HCT116 (cell line): ENCODE results near the gene MAML3. TPM values are rescaled to one million over a fixed set of nuclear protein-coding genes. Genes with fewer than 3 reads are reported as not detected.

Experiments used
- ATAC-seq: fragments of 200-7000 bp; cut with Tn5 transposase; 2 replicates; pipeline ENCODE4 v1.9.1; 2020; ENCODE audit warnings: mild to moderate bottlenecking, moderate library complexity
- BruUV-seq: library from RNA; stranded (reverse); fragments of 400-500 nt; replicated peaks from 2 replicates; lab custom pipeline; 2021; lab: Mats Ljungman, UMichigan
- CTCF ChIA-PET: fragments of 300-600 bp; sonication (Branson Sonifier 250); formaldehyde crosslinking; loops from one replicate; lab custom pipeline; 2021; ENCODE audit warnings: antibody characterized with exemption; lab: Charles Lee
- POLR2A ChIA-PET: fragments of 300-600, 350-600 bp; sonication (Branson Sonifier 250); formaldehyde crosslinking; loops from one replicate; lab custom pipeline; 2021; ENCODE audit warnings: antibody characterized with exemption; lab: Charles Lee
- RAD21 ChIA-PET, 2 experiments: fragments of 300-600 bp; sonication (Branson Sonifier 250); formaldehyde crosslinking; loops; one replicate each; lab custom pipeline; 2023; ENCODE audit warnings: low total read pairs in 2 of 2; ENCODE audit not compliant: uncharacterized antibody in 2 of 2, unreplicated experiment in 2 of 2, low non-redundant PET in 1 of 2; lab: Charles Lee
- DNase-seq: peaks from one replicate; pipeline ENCODE4 v3.0.0-alpha.2; 2010; ENCODE audit warnings: low read depth, low spot score
- H2AFZ ChIP-seq: fragments of 200-600 bp; shearing (Covaris generic), sonication (generic); 2 replicates; pipeline ENCODE4 v1.6.1; 2017; ENCODE audit warnings: low read depth, mixed run types, mixed read lengths, antibody characterized with exemption, low read length; ENCODE audit not compliant: poor library complexity, severe bottlenecking
- H3K27ac ChIP-seq: 2 replicates; pipeline ENCODE4 v1.5.1; 2012; ENCODE audit warnings: low read depth, low read length
- H3K27me3 ChIP-seq: fragments of 200-600 bp; sonication (generic); 2 replicates; pipeline ENCODE4 v1.6.1; 2016; ENCODE audit warnings: mixed run types, low read length, mixed read lengths; ENCODE audit not compliant: insufficient read depth
- H3K36me3 ChIP-seq, 2 experiments: fragments of 200-500 bp in 1 of 2; fragments of 200-600 bp in 1 of 2; sonication (Bioruptor generic) in 1 of 2; sonication (generic) in 1 of 2; 2 replicates each; pipeline versions ENCODE4 v1.5.1 to v1.6.1; 2014 to 2016; ENCODE audit warnings: low read length in 2 of 2, inconsistent platforms in 1 of 2, mixed read lengths in 1 of 2, mixed run types in 1 of 2; ENCODE audit not compliant: insufficient read depth in 2 of 2, control insufficient read depth in 1 of 2
- H3K4me1 ChIP-seq, 2 experiments: fragments of 200-600 bp in 1 of 2; sonication (generic) in 1 of 2; 2 replicates each; pipeline versions ENCODE4 v1.5.1 to v1.6.1; 2012 to 2017; ENCODE audit warnings: low read length in 2 of 2, inconsistent platforms in 1 of 2, mild to moderate bottlenecking in 1 of 2, mixed read lengths in 1 of 2, mixed run types in 1 of 2, moderate library complexity in 1 of 2; ENCODE audit not compliant: insufficient read depth in 2 of 2, control insufficient read depth in 1 of 2
- H3K4me2 ChIP-seq: fragments of 200-600 bp; sonication (generic); 2 replicates; pipeline ENCODE4 v1.6.1; 2017; ENCODE audit warnings: mixed run types, low read length, mixed read lengths
- H3K4me3 ChIP-seq, 2 experiments: fragments of 200-600 bp in 1 of 2; sonication (generic) in 1 of 2; replicated peaks in 1 of 2; 2 replicates each; pipeline ENCODE4 v1.5.1; 2011 to 2016; ENCODE audit warnings: low read length in 2 of 2, control low read depth in 1 of 2, low read depth in 1 of 2, mild to moderate bottlenecking in 1 of 2, mixed read lengths in 1 of 2, mixed run types in 1 of 2
- H3K79me2 ChIP-seq: fragments of 200-600 bp; sonication (generic); 2 replicates; pipeline ENCODE4 v1.6.1; 2017; ENCODE audit warnings: mild to moderate bottlenecking, mixed run types, low read length, moderate library complexity, mixed read lengths; ENCODE audit not compliant: insufficient read depth
- H3K9ac ChIP-seq: fragments of 200-600 bp; sonication (generic); 2 replicates; pipeline ENCODE4 v1.6.1; 2016; ENCODE audit warnings: low read length, mixed read lengths
- H3K9me2 ChIP-seq: fragments of 200-600 bp; sonication (generic), shearing (Covaris generic); 2 replicates; pipeline ENCODE4 v1.6.1; 2017; ENCODE audit warnings: mixed run types, mild to moderate bottlenecking, moderate library complexity; ENCODE audit not compliant: insufficient read depth
- H3K9me3 ChIP-seq, 2 experiments: fragments of 200-500 bp in 1 of 2; fragments of 200-600 bp in 1 of 2; sonication (Bioruptor generic) in 1 of 2; sonication (generic) in 1 of 2; 2 replicates each; pipeline ENCODE4 v1.6.1; 2014 to 2017; ENCODE audit warnings: low read length in 2 of 2, mixed read lengths in 2 of 2, inconsistent platforms in 1 of 2, low read depth in 1 of 2, mild to moderate bottlenecking in 1 of 2, mixed run types in 1 of 2, moderate library complexity in 1 of 2; ENCODE audit not compliant: control insufficient read depth in 1 of 2, insufficient read depth in 1 of 2
- H4K20me1 ChIP-seq: fragments of 200-600 bp; sonication (generic), shearing (Covaris generic); 2 replicates; pipeline ENCODE4 v1.6.1; 2017; ENCODE audit warnings: mixed run types, mild to moderate bottlenecking, moderate library complexity; ENCODE audit not compliant: insufficient read depth
- ATF3 ChIP-seq: IDR thresholded peaks from 2 replicates; pipeline ENCODE4 v1.6.1; 2012
- CBX3 ChIP-seq: IDR thresholded peaks from 2 replicates; pipeline ENCODE4 v1.6.1; 2012; ENCODE audit warnings: low read depth
- CEBPB ChIP-seq: IDR thresholded peaks from 2 replicates; pipeline ENCODE4 v1.6.1; 2012; ENCODE audit warnings: low read depth
- CTCF ChIP-seq, 3 experiments: fragments of 200-600 bp in 1 of 3; sonication (generic) in 1 of 3; IDR thresholded peaks in 2 of 3; conservative IDR thresholded peaks in 1 of 3; 2 replicates each; pipeline ENCODE4 v1.5.1; 2012 to 2017; ENCODE audit warnings: low read depth in 2 of 3, low read length in 2 of 3, antibody characterized with exemption in 1 of 3, borderline replicate concordance in 1 of 3, control low read depth in 1 of 3, mild to moderate bottlenecking in 1 of 3, mixed read lengths in 1 of 3, mixed run types in 1 of 3, moderate library complexity in 1 of 3; ENCODE audit not compliant: insufficient read depth in 1 of 3
- EGR1 ChIP-seq: IDR thresholded peaks from 2 replicates; pipeline ENCODE4 v1.6.1; 2012; ENCODE audit warnings: low read depth
- ELF1 ChIP-seq: IDR thresholded peaks from 2 replicates; pipeline ENCODE4 v1.6.1; 2012; ENCODE audit warnings: low read depth, borderline replicate concordance
- EZH2 ChIP-seq: fragments of 200-600 bp; sonication (generic); IDR thresholded peaks from 2 replicates; pipeline ENCODE4 v1.6.1; 2017; ENCODE audit warnings: antibody characterized with exemption, mixed run types
- EZH2phosphoT487 ChIP-seq: fragments of 200-600 bp; IDR thresholded peaks from 2 replicates; pipeline ENCODE4 v1.6.1; 2018; ENCODE audit warnings: antibody characterized with exemption, borderline replicate concordance
- FOSL1 ChIP-seq: IDR thresholded peaks from 2 replicates; pipeline ENCODE4 v1.6.1; 2012; ENCODE audit warnings: low read depth
- POLR2A ChIP-seq: IDR thresholded peaks from 2 replicates; pipeline ENCODE4 v1.7.0; 2011; ENCODE audit warnings: borderline replicate concordance; ENCODE audit not compliant: insufficient read depth, insufficient read length; ENCODE audit errors: extremely low read depth
- POLR2AphosphoS5 ChIP-seq: IDR thresholded peaks from 2 replicates; pipeline ENCODE4 v1.6.1; 2011; ENCODE audit warnings: mild to moderate bottlenecking, low read depth, low read length, moderate library complexity
- RAD21 ChIP-seq: IDR thresholded peaks from 2 replicates; pipeline ENCODE4 v1.6.1; 2012; ENCODE audit warnings: low read depth, mild to moderate bottlenecking
- REST ChIP-seq: IDR thresholded peaks from 2 replicates; pipeline ENCODE4 v1.6.1; 2012; ENCODE audit warnings: low read depth
- SIN3A ChIP-seq: IDR thresholded peaks from 2 replicates; pipeline ENCODE4 v1.6.1; 2012; ENCODE audit warnings: low read depth
- SP1 ChIP-seq: IDR thresholded peaks from 2 replicates; pipeline ENCODE4 v1.6.1; 2012; ENCODE audit warnings: low read depth
- SRF ChIP-seq: IDR thresholded peaks from 2 replicates; pipeline ENCODE4 v1.6.1; 2012; ENCODE audit warnings: low read depth
- TCF7L2 ChIP-seq: IDR thresholded peaks from 2 replicates; pipeline ENCODE4 v1.7.0; 2011; ENCODE audit warnings: borderline replicate concordance, inconsistent platforms; ENCODE audit not compliant: insufficient read depth, insufficient read length; ENCODE audit errors: extremely low read depth
- YY1 ChIP-seq: IDR thresholded peaks from 2 replicates; pipeline ENCODE4 v1.6.1; 2011; ENCODE audit warnings: low read length, low read depth, moderate library complexity, mild to moderate bottlenecking; ENCODE audit not compliant: insufficient replicate concordance; ENCODE audit errors: extremely low read depth
- ZBTB33 ChIP-seq: IDR thresholded peaks from 2 replicates; pipeline ENCODE4 v1.6.1; 2011; ENCODE audit warnings: mild to moderate bottlenecking, low read length, moderate library complexity; ENCODE audit not compliant: insufficient replicate concordance; ENCODE audit errors: extremely low read depth
- ZFX ChIP-seq: fragments of 450-650 bp; IDR thresholded peaks from 2 replicates; pipeline ENCODE4 v1.6.1; 2017
- intact Hi-C: fragments of 100-400 bp; cut with micrococcal nuclease; formaldehyde crosslinking; loops from 2 replicates; pipeline ENCODE4 v1.10.0; 2022
- total RNA-seq: library from RNA; stranded (reverse); gene quantifications from one replicate; pipeline ENCODE4 v1.2.1, GENCODE V29; 2021; ENCODE audit not compliant: unreplicated experiment

The MAML3 gene
- total RNA-seq, 1 experiment from 2014 or later: 3.1 TPM

GRCh38 chr4:139756391-139757180 lies 397.4 kb downstream of the MAML3 start:
- TF ChIP-seq YY1 (no peak), FOSL1 (no peak), EGR1 (no peak), EZH2phosphoT487 (no peak), REST (no peak), RAD21 (no peak), CTCF (IDR thresholded peaks at IDR 0.05 in 2 of 3, conservative IDR thresholded peaks at IDR 0.05 in 1 of 3; ENCODE audit: borderline replicate concordance in 1 of 3, insufficient read depth in 1 of 3, low read depth in 2 of 3, low read length in 2 of 3) (no peak), EZH2 (no peak), SRF (no peak), ATF3 (no peak), TCF7L2 (no peak), SIN3A (no peak), ZFX (no peak), ZBTB33 (no peak), POLR2A (no peak), ELF1 (no peak), POLR2AphosphoS5 (no peak), CEBPB (no peak), CBX3 (no peak), SP1 (no peak)
- no peak overlapping the region for H2AFZ ChIP-seq
- intact Hi-C loops: no loop called here
- ATAC-seq (no peak), DNase-seq (no peak)
- ChIA-PET POLR2A (no interaction called here), CTCF (no interaction called here), RAD21 (no interaction called here)
- H3K4me1 ChIP-seq: no peaks in the 10 kb centered on the region
- no peak overlapping the region for H3K4me2 ChIP-seq
- no peaks in the 10 kb centered on the region for H3K9me3 ChIP-seq
- H3K9ac ChIP-seq: no peak overlapping the region
- H3K9me2 ChIP-seq: no peaks in the 10 kb centered on the region
- H3K27me3 ChIP-seq: no peaks in the 10 kb centered on the region
- no peaks in the 10 kb centered on the region for H3K79me2 ChIP-seq
- no peak overlapping the region for H3K4me3 ChIP-seq
- H3K27ac ChIP-seq: no peak overlapping the region
- H4K20me1 ChIP-seq: no peaks in the 10 kb centered on the region
- no peaks in the 10 kb centered on the region for H3K36me3 ChIP-seq
- no TSS peak for BruUV-seq
